Keratinocyte (primary cell): Measurements from ENCODE around the gene FKBP11.

ENCODE experiments used
- EZH2 ChIP-seq: IDR thresholded peaks from one replicate; pipeline ENCODE4 v1.6.1; 2012; ENCODE audit warnings: inconsistent platforms, mild to moderate bottlenecking, low read length, moderate library complexity
- TF ChIP-seq, protein P1 (sequence below), 3 experiments: IDR thresholded peaks in 1 of 3; conservative IDR thresholded peaks in 1 of 3; optimal IDR thresholded peaks in 1 of 3; 2 replicates in 2 of 3; 3 replicates in 1 of 3; pipeline versions ENCODE3 to v1.5.1; 2011; ENCODE audit warnings: low read length in 3 of 3, mild to moderate bottlenecking in 3 of 3, moderate library complexity in 2 of 3, control low read depth in 1 of 3, inconsistent platforms in 1 of 3; ENCODE audit not compliant: insufficient read depth in 2 of 3; ENCODE audit errors: extremely low read depth in 1 of 3

DNA sequence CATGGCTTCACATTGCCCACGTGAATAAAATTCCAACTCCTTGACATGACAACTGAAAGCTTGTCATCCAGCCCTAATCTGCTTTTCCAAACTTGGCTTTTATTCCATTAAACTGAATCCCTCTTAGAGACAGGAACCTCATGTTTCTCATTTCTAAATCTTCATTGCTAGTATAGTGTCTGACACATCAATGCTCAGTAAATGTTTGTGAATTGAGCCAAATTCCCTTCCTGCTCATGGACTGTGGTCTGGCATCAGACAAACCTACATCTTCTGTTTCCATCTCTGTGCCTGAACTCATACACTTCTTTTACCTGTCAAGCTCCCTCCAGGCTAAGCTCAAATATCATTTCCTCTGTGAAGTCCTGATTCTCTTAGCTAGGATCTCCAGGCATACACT lies 4.3 kb upstream of the FKBP11 start:
- TF ChIP-seq, protein P1, sequence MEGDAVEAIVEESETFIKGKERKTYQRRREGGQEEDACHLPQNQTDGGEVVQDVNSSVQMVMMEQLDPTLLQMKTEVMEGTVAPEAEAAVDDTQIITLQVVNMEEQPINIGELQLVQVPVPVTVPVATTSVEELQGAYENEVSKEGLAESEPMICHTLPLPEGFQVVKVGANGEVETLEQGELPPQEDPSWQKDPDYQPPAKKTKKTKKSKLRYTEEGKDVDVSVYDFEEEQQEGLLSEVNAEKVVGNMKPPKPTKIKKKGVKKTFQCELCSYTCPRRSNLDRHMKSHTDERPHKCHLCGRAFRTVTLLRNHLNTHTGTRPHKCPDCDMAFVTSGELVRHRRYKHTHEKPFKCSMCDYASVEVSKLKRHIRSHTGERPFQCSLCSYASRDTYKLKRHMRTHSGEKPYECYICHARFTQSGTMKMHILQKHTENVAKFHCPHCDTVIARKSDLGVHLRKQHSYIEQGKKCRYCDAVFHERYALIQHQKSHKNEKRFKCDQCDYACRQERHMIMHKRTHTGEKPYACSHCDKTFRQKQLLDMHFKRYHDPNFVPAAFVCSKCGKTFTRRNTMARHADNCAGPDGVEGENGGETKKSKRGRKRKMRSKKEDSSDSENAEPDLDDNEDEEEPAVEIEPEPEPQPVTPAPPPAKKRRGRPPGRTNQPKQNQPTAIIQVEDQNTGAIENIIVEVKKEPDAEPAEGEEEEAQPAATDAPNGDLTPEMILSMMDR (optimal IDR thresholded peaks at IDR 0.05 in 1 of 3, IDR thresholded peaks at IDR 0.05 in 1 of 3, conservative IDR thresholded peaks at IDR 0.05 in 1 of 3; ENCODE audit: extremely low read depth in 1 of 3, insufficient read depth in 2 of 3, low read length in 3 of 3): no peak
- no peak for TF ChIP-seq EZH2
